Neural crest cell (in vitro differentiated cells): Measurements from ENCODE around the gene MARK4. TPM values are rescaled to one million over a fixed set of nuclear protein-coding genes. Genes with fewer than 3 reads are reported as not detected.

ENCODE experiments used
- DNase-seq: peaks from one replicate; pipeline ENCODE4 v3.0.0; 2021; ENCODE audit warnings: low read depth, mixed read lengths, low spot score
- H3K27ac Mint-ChIP-seq: one replicate; pipeline ENCODE4 v1.8.0; 2021; ENCODE audit warnings: mild to moderate bottlenecking, mixed read lengths; ENCODE audit not compliant: unreplicated experiment
- H3K27me3 Mint-ChIP-seq: 2 replicates; pipeline ENCODE4 v1.8.0; 2021; ENCODE audit warnings: low read depth, mild to moderate bottlenecking, mixed read lengths
- H3K36me3 Mint-ChIP-seq: 2 replicates; pipeline ENCODE4 v1.8.0; 2021; ENCODE audit warnings: low read depth, mild to moderate bottlenecking, mixed read lengths
- H3K4me1 Mint-ChIP-seq: 2 replicates; pipeline ENCODE4 v1.8.0; 2021; ENCODE audit warnings: mixed read lengths
- H3K4me3 Mint-ChIP-seq: one replicate; pipeline ENCODE4 v1.8.0; 2021; ENCODE audit warnings: mild to moderate bottlenecking, mixed read lengths
- H3K9me3 Mint-ChIP-seq: 2 replicates; pipeline ENCODE4 v1.8.0; 2021; ENCODE audit warnings: mixed read lengths
- CTCF ChIP-seq: fragments of 200-600 bp; sonication (generic); conservative IDR thresholded peaks from 2 replicates; pipeline ENCODE4 v1.5.0; 2021; ENCODE audit warnings: antibody characterized with exemption, mild to moderate bottlenecking
- total RNA-seq: library from RNA; stranded (reverse); gene quantifications from 2 replicates; pipeline ENCODE4 v1.2.1, GENCODE V29; 2021

The MARK4 gene
- total RNA-seq, 1 donor from 2014 or later: 59.8 TPM

GRCh38 chr19:45336696-45337251, 85.7 kb downstream of the MARK4 start:
- H3K4me1 Mint-ChIP-seq: peaks cover 8% of the 10 kb centered on the region
- TF ChIP-seq CTCF: no peak
- H3K36me3 Mint-ChIP-seq: no peaks in the 10 kb centered on the region
- no peak overlapping the region for H3K27ac Mint-ChIP-seq
- no peak overlapping the region for H3K4me3 Mint-ChIP-seq
- peaks cover 29% of the 10 kb centered on the region for H3K27me3 Mint-ChIP-seq
- no peaks in the 10 kb centered on the region for H3K9me3 Mint-ChIP-seq
- DNase-seq: no peak

- no peak for DNase-seq
- TF ChIP-seq CTCF: no peak
- Mint-ChIP-seq H3K27ac (no peak overlapping the region), H3K36me3 (no peaks in the 10 kb centered on the region), H3K27me3 (peaks cover 34% of the 10 kb centered on the region), H3K9me3 (no peaks in the 10 kb centered on the region), H3K4me3 (no peak overlapping the region), H3K4me1 (peaks cover 8% of the 10 kb centered on the region)
Observed at GRCh38 chr19:45339629-45340028, 88.6 kb downstream of the MARK4 start.

GRCh38 chr19:45340232-45340898, 89.3 kb downstream of the MARK4 start, which contains the start of gene KLC3:
Gene KLC3 (plus strand): TSS chr19:45340750. CDS start chr19:45345542, 4,792 bp downstream.
- no peak for DNase-seq
- no peak for TF ChIP-seq CTCF
- Mint-ChIP-seq H3K4me3 (no peak within 1 kb of the TSS), H3K9me3 (no peaks in the 10 kb centered on the region), H3K4me1 (peaks cover 8% of the 10 kb centered on the region), H3K36me3 (no peaks in the 10 kb centered on the region), H3K27ac (no peak within 1 kb of the TSS), H3K27me3 (peaks cover 38% of the 10 kb centered on the region)

- peaks cover 8% of the 10 kb centered on the region for H3K4me1 Mint-ChIP-seq
- no peak overlapping the region for H3K27ac Mint-ChIP-seq
- TF ChIP-seq CTCF: no peak
- no peak for DNase-seq
- peaks cover 42% of the 10 kb centered on the region for H3K27me3 Mint-ChIP-seq
- no peaks in the 10 kb centered on the region for H3K36me3 Mint-ChIP-seq
- H3K9me3 Mint-ChIP-seq: no peaks in the 10 kb centered on the region
- H3K4me3 Mint-ChIP-seq: no peak overlapping the region
Observed at GRCh38 chr19:45340899-45341453, 89.9 kb downstream of the MARK4 start.

- DNase-seq: no peak
Observed at GRCh38 chr19:45342911-45343310, 91.8 kb downstream of the MARK4 start.

More at GRCh38 chr19:45342911-45343310, 91.8 kb downstream of the MARK4 start:
- no peaks in the 10 kb centered on the region for H3K36me3 Mint-ChIP-seq
- peaks cover 8% of the 10 kb centered on the region for H3K4me1 Mint-ChIP-seq
- peaks cover 46% of the 10 kb centered on the region for H3K27me3 Mint-ChIP-seq
- H3K27ac Mint-ChIP-seq: no peak overlapping the region
- no peak overlapping the region for H3K4me3 Mint-ChIP-seq
- no peaks in the 10 kb centered on the region for H3K9me3 Mint-ChIP-seq
- TF ChIP-seq CTCF: no peak
